ENCODE measurements around the gene ARCN1. TPM values are rescaled to one million over a fixed set of nuclear protein-coding genes. Genes with fewer than 3 reads are reported as not detected.

The ARCN1 gene
- total and polyA plus RNA-seq, 9 of the 15 experiments (the other 6 are each of a cell fraction or from before 2014, with no cell fraction given), result 30.0 to 224 (median 76.4) TPM

GRCh38 chr11:118530683-118531596 is 41.3 kb upstream of the ARCN1 start, which contains the start of gene TMEM25 (continued):
- TF ChIP-seq ESRRA (IDR thresholded peaks at IDR 0.05; ENCODE audit: borderline replicate concordance, low read depth) (0 out of 2 replicates have a peak, but pooled peaks have one; percentile 12), SPI1 (IDR thresholded peaks at IDR 0.05; ENCODE audit: borderline replicate concordance, low read depth, low read length) (no peak), CBX2 (IDR thresholded peaks at IDR 0.05; ENCODE audit: insufficient read depth, low read length, poor library complexity, severe bottlenecking) (no peak), POLR2G (IDR thresholded peaks at IDR 0.05; ENCODE audit: low read depth, low read length) (peak; percentile 87), LCOR (CRISPR knock-in tag; IDR thresholded peaks at IDR 0.05) (0 out of 2 replicates have a peak, but pooled peaks have one; percentile 37), FOXM1 (IDR thresholded peaks at IDR 0.05; ENCODE audit: low read depth) (peak; percentile 12; the same call in 1 of the 2 replicates), FOXM1 (CRISPR knock-in tag; IDR thresholded peaks at IDR 0.05; ENCODE audit: low read depth) (no peak), PHF8 (IDR thresholded peaks at IDR 0.05; ENCODE audit: borderline replicate concordance, low read length) (peak; percentile 88; the same call in 1 of the 2 replicates), NCOA4 (IDR thresholded peaks at IDR 0.05; ENCODE audit: partially characterized antibody) (no peak), CBX3 (IDR thresholded peaks at IDR 0.05; ENCODE audit: borderline replicate concordance in 1 of 2, low read length in 2 of 2) (no peak), GATAD2A (IDR thresholded peaks at IDR 0.05) (no peak), CREB5 (CRISPR knock-in tag; IDR thresholded peaks at IDR 0.05) (no peak), ARID1B (IDR thresholded peaks at IDR 0.05) (peak; percentile 14; the same call in 1 of the 2 replicates), SIN3B (IDR thresholded peaks at IDR 0.05; ENCODE audit: low read depth) (peak; percentile 60; the same call in 1 of the 2 replicates), THRAP3 (IDR thresholded peaks at IDR 0.05; ENCODE audit: borderline replicate concordance) (no peak), MTA3 (IDR thresholded peaks at IDR 0.05; ENCODE audit: borderline replicate concordance) (0 out of 2 replicates have a peak, but pooled peaks have one; percentile 50), GATA2 (CRISPR knock-in tag; IDR thresholded peaks at IDR 0.05) (no peak), ZNF174 (CRISPR knock-in tag; IDR thresholded peaks at IDR 0.05) (no peak), PHTF2 (CRISPR knock-in tag; IDR thresholded peaks at IDR 0.05) (no peak), GTF2E2 (tag; IDR thresholded peaks at IDR 0.05) (no peak), PPARD (CRISPR knock-in tag; IDR thresholded peaks at IDR 0.05) (no peak), NCOA2 (IDR thresholded peaks at IDR 0.05; ENCODE audit: partially characterized antibody in 2 of 2) (no peak), RAD51 (IDR thresholded peaks at IDR 0.05; ENCODE audit: borderline replicate concordance, low read depth) (no peak)
- TF ChIP-seq, protein P1, sequence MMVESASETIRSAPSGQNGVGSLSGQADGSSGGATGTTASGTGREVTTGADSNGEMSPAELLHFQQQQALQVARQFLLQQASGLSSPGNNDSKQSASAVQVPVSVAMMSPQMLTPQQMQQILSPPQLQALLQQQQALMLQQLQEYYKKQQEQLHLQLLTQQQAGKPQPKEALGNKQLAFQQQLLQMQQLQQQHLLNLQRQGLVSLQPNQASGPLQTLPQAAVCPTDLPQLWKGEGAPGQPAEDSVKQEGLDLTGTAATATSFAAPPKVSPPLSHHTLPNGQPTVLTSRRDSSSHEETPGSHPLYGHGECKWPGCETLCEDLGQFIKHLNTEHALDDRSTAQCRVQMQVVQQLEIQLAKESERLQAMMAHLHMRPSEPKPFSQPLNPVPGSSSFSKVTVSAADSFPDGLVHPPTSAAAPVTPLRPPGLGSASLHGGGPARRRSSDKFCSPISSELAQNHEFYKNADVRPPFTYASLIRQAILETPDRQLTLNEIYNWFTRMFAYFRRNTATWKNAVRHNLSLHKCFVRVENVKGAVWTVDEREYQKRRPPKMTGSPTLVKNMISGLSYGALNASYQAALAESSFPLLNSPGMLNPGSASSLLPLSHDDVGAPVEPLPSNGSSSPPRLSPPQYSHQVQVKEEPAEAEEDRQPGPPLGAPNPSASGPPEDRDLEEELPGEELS (CRISPR knock-in tag; IDR thresholded peaks at IDR 0.05; ENCODE audit: borderline replicate concordance), result no peak
- TF ChIP-seq, protein P2, sequence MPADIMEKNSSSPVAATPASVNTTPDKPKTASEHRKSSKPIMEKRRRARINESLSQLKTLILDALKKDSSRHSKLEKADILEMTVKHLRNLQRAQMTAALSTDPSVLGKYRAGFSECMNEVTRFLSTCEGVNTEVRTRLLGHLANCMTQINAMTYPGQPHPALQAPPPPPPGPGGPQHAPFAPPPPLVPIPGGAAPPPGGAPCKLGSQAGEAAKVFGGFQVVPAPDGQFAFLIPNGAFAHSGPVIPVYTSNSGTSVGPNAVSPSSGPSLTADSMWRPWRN (IDR thresholded peaks at IDR 0.05; ENCODE audit: low read depth), result no peak

All from K562 (cell line).